Stimulated activated CD4-positive, alpha-beta T cell treated with anti-CD3 and anti-CD28 coated beads, TNF-alpha, amount 100 ng/mL, for 1 hour (primary cell): Measurements from ENCODE around the gene CPLX4.

Source experiments
- DNase-seq, 3 donors: peaks; one replicate each; pipeline ENCODE4 v3.0.0-alpha.2; 2020; ENCODE audit warnings: low read depth in 3 of 3, low spot score in 1 of 3

CPLX4 gene

GRCh38 chr18:59318460-59319050 is at the start of gene CPLX4:
CPLX4 (minus strand) TSS chr18:59318649; CDS start chr18:59318462, 187 bp downstream.
- no peak for DNase-seq

GRCh38 chr18:59360381-59360780 is 41.9 kb upstream of the CPLX4 start:
- no peak for DNase-seq

- no peak for DNase-seq
Measured at GRCh38 chr18:59359576-59359952, 41.1 kb upstream of the CPLX4 start.

GRCh38 chr18:59358712-59359575 is 40.5 kb upstream of the CPLX4 start, which contains the start of gene LMAN1:
LMAN1 (minus strand) TSS chr18:59359265; CDS start chr18:59359244, 21 bp downstream.
- peak; percentile 70 to 95 (median 81) for DNase-seq

GRCh38 chr18:59358414-59358711 is 39.9 kb upstream of the CPLX4 start:
- no peak for DNase-seq

GRCh38 chr18:59357928-59358327 is 39.5 kb upstream of the CPLX4 start:
- DNase-seq: no peak

- no peak for DNase-seq
Measured at GRCh38 chr18:59354731-59355130, 36.3 kb upstream of the CPLX4 start.

GRCh38 chr18:59353079-59353680 is 34.7 kb upstream of the CPLX4 start:
- DNase-seq: no peak

- DNase-seq: no peak
Measured at GRCh38 chr18:59352250-59352855, 33.9 kb upstream of the CPLX4 start.

- DNase-seq: no peak
Measured at GRCh38 chr18:59345556-59345955, 27.1 kb upstream of the CPLX4 start.

- no peak for DNase-seq
Measured at GRCh38 chr18:59344996-59345395, 26.5 kb upstream of the CPLX4 start.

GRCh38 chr18:59343926-59344325 is 25.5 kb upstream of the CPLX4 start:
- no peak for DNase-seq

GRCh38 chr18:59340817-59341216 is 22.4 kb upstream of the CPLX4 start:
- DNase-seq: no peak

GRCh38 chr18:59340312-59340711 is 21.9 kb upstream of the CPLX4 start:
- no peak for DNase-seq

GRCh38 chr18:59332986-59333385 is 14.5 kb upstream of the CPLX4 start:
- DNase-seq: no peak

- DNase-seq: no peak
Measured at GRCh38 chr18:59328683-59329082, 10.2 kb upstream of the CPLX4 start.

GRCh38 chr18:59325965-59326364 is 7.5 kb upstream of the CPLX4 start:
- DNase-seq: no peak

- DNase-seq: no peak
Measured at GRCh38 chr18:59324623-59324971, 6.1 kb upstream of the CPLX4 start.

- DNase-seq: no peak
Measured at GRCh38 chr18:59323931-59324622, 5.6 kb upstream of the CPLX4 start.

GRCh38 chr18:59311631-59312030 is 6.8 kb downstream of the CPLX4 start:
- DNase-seq: no peak

GRCh38 chr18:59308938-59309260 is 9.6 kb downstream of the CPLX4 start:
- no peak for DNase-seq
